Stimulated activated CD8-positive, alpha-beta memory T cell treated with anti-CD3 and anti-CD28 coated beads, Interleukin-15, amount 100 ng/mL, for 4 hours (primary cell): ENCODE data around the gene SLIT3.

ENCODE experiments used
- DNase-seq, 2 donors: peaks; one replicate each; pipeline ENCODE4 v3.0.0-alpha.2; 2020; ENCODE audit warnings: low read depth in 2 of 2

The SLIT3 gene

DNA sequence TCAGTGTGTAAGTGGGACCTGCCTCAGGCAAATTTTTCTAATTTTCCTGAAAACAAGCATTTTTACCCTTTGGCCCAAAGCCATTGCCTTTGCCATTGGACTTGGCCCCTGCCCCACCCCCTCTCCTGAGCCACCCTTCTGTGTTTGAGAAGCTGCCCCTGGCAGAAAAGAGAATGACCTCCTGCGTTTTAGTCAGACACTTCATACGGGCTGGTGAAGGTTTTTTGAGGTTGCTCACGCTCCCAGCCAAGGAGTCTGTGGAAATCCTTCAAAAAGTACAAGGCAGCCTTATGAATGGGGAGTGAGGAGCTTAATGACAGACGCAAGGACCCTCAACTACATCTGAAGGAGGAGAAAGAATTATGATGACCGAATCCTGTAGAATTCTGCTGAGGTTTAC lies 308.9 kb downstream of the SLIT3 start:
- no peak for DNase-seq

DNA sequence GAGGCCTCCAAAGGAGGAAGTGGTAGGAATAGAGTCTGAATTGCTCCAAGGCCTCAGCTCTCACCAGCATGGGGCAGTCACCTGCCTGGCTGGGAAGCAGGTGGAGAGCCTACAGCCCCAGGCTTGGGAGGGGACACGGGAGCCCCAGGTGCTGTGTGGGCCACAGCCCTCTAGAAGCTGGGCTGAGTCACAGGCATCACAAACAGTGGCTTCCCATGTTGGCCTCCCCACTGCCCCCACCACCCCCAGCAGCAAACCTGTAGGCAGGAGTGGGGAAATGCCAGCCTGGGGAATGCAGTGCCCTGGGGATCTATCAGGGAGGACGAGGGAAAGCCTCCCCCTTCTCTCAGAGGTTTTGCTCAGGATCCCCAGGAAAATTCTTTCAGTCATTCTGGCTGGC lies 309.6 kb downstream of the SLIT3 start:
- no peak for DNase-seq

DNA sequence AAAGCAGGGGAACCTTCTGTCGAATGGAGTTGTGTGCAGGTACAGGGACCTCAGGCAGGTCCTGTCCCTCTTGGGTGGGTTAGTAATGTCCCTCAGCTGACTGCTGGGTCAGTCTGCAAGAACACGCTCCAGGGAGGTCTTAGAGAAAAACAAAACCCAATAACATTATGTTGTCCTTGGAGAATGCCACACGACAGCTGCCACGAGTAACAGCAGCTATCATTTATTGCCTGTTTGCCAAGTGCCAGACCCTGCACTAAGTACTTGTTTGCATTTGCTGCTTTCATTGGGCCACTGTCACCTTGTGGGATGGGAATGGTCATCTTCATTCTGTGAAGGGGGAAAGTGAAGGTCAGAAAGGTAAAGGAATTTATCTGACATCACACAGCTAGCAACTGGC lies 310.3 kb downstream of the SLIT3 start:
- DNase-seq, result no peak

GRCh38 chr5:168989731-168990505 lies 311.0 kb downstream of the SLIT3 start:
- DNase-seq, result no peak

- no peak for DNase-seq
These were observed 312.2 kb downstream of the SLIT3 start for GRCh38 chr5:168988699-168989098.

DNA sequence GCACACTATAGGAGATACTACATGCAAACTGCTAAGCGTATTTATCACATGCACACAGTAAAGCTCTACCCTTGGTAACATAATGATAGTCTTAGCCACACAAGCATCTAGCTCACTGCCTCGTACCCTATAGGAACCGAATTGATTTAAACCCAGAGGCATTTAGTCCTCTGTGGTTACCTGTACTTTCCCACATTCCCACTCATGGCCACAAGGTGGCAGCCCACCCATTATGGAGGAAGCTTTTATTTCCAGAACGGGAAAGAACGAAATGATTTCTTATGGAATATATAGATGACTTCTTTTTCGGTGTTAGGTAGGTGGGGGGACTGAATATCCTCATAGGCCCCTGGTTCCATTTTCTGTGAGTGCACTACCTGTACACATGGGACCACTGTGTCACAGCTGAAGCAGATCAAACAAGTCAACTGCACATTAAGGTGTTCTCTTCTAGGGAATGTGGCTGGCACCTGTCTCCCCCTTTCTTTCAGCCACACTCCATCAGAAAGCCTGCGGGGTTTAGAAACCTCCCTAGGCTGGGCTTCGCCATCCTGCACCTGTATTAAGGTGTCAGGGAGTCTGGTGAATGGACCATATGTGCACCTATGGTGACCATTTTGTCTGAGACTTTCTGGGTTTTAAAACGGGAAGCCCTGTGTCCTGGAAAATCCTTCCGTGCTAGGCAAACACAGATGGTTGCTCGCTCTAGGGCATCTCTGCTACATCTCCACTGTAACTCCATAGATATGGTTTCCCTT lies 313.2 kb downstream of the SLIT3 start:
- peak in 1 of 2 donors; percentile 11 for DNase-seq

GRCh38 chr5:168985454-168985853 lies 315.5 kb downstream of the SLIT3 start:
- DNase-seq, result no peak

DNA sequence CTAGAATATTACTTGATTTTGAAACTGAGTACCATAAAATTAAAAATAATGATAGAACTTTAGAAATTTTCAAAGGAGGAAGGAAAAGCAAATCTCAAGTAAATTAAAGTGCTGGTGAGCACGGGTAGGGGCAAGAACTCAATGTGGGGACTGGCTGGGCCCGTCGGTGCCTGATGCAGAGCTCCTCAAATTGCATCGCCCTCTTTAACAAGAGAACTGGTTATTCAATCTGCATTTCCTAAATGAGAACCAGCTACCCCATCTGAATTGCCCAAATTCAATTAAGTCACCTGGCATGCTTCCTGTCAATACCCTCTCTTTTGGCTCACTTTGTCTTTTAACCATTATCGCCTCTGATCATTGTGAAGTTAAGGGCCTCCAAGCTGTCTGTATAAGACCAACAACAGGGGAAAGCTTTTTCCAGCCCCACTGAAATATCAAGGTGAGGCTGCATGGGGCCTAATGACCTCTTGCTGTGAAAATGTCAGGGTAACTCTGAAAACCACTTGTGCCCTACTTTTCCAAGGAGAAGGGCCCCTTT lies 316.7 kb downstream of the SLIT3 start:
- no peak for DNase-seq

GRCh38 chr5:168979135-168979534 lies 321.8 kb downstream of the SLIT3 start:
- DNase-seq, result no peak

DNA sequence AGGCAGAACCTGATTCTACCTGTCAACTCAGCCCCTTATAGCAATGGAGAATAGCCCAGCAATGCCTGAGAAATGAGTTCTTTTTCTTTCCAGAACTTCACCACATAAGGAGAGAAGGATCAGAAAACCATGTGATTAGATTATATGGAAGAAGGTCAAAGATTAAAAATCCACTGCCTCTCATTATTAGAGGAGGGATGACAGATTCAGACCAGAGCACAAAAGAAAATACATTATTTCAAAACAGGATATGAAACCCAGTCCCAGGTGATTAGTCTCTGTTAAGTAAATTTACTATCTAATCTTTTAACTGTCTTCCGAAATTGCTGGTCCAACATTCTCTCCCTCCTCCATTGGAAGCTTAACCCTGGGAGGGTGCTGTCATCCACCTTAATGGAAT lies 322.4 kb downstream of the SLIT3 start:
- DNase-seq, result no peak

DNA sequence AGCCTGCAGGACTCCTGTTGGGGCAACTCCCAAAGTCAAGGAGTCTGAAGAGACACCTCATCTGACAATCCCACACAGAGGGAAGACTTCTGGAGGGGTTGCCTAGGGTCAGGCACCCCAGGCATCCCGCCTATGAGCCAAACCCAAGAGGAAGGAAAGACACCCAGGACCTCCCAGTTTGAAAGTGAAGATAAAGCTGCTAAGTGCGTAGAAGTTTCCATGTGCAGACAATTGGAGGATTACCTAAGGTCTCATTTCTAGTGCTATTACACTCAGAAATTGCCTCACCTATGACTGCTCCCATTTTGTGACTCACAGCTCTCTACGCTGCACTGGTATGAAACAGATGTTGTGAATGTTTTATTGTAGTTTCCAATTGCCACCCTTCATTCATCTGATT lies 322.9 kb downstream of the SLIT3 start:
- no peak for DNase-seq

DNA sequence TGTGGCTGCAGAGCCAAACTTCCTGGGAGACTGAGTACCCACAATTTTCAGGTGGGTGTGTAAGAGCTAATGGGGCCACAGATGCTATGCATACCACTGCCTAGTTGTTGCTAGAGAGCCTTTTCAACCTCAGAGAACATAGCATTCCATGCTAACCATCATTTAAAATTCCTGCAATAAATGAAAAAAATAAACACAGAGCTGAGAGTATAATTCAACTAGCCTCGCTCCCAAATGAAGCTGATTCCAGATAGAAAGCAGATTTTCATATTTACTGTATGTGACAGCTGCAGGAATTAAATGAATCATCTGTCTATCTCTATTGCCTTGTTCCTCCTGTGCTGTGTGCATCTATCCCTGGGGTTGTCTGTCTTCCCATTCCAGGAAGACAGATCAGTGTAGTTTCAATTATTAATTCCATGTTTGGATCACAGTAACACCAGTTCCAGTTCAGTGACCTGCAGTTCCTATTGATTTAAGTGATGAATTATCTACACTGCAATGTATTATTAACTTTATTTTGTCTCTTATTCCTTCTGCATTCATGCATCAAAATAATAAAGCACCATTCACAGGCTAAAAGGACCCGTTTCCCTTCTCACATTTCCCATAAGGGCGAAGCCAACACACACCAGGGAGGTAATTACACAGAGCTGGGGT lies 324.5 kb downstream of the SLIT3 start:
- DNase-seq, result no peak

DNA sequence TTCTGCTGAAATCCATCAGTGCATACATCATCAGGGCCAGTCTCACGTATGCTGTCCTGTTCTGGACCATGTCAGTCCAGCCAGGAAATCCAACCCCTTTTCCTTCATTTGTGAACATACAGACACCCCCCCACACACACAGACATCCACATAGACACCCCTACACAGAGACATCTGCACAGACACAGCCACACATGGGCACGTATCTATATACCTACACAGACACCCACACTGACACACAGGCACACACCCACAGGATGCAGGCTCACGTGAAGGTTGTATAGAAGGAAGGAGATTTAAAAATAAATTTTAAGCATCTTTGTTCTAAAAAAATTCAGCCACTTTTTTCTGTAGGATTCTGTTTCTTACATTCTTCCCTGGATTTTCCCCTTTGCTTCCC lies 325.6 kb downstream of the SLIT3 start:
- no peak for DNase-seq

- DNase-seq, result no peak
These were observed 326.9 kb downstream of the SLIT3 start for GRCh38 chr5:168974082-168974481.

GRCh38 chr5:168972731-168973130 lies 328.2 kb downstream of the SLIT3 start:
- DNase-seq, result no peak

DNA sequence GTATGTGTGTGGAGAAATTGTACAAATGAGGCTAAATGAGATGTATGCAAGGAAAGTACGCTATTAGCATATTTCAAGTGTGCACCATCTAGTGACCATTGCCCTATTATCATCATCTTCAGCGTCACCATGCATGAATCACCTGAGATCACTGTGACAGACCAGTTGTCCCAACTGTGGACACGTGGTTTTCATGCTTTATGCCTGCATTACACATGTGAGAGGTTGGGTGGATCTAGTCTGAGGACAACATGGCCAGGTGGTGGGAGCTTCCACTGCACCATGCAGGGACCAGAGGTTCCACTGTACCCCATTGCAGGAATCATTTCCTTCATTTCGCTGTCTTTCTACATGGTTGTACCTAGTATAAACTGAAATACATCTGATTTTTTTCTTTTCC lies 329.8 kb downstream of the SLIT3 start:
- DNase-seq, result no peak

DNA sequence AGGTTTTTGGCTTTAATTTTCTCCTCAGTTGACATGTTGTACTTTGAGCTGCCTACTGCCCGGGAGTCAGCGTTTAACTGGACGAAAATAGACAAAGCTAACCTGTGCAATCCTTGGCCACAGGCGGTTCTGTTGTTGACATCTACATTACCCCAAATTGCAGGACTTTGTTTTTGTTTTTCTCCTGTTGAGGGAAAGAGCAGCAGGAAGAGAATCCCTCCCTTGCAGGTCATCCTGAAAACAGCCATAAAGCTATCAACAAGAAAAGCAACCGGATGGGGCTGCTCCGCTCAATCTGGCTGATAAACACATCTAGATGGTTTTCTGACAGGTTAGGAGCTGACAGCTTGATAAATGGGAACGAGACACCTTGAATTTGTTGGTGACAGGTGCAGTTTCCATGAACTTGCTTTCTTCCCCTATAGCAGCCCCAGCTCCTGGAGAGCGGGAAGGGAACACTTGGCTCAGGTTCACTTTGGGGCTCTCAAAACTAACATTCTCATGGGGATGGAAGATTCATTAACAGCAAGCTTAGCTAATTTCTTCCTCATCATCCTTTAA lies 331.5 kb downstream of the SLIT3 start:
- DNase-seq, result no peak

- DNase-seq, result no peak
These were observed 332.9 kb downstream of the SLIT3 start for GRCh38 chr5:168967882-168968620.

- DNase-seq, result no peak
These were observed 335.3 kb downstream of the SLIT3 start for GRCh38 chr5:168965638-168966037.

DNA sequence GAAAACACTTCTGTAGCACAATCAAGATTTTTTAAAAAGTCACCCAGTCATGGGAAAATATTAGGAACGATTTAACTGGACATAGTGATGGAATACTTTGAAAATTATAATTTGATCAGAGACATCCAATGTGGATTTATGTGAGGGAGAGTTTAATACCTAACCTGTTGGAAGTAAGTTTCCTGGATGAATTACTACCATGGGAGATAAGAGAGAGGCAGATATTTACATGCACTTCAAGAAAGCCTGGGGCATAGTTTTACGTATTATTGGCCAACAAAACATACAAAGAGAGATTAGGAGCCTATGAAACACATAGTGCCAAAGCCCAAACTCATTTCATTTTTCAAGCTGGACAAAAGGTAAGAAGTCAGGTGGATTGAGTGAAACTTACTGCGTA lies 336.8 kb downstream of the SLIT3 start:
- DNase-seq, result no peak

- no peak for DNase-seq
These were observed 338.6 kb downstream of the SLIT3 start for GRCh38 chr5:168962306-168962705.

- DNase-seq, result no peak
These were observed 339.3 kb downstream of the SLIT3 start for GRCh38 chr5:168961681-168962080.
